Breast epithelium (tissue), 3 donors: Measurements from ENCODE around the gene HABP2. TPM values are rescaled to one million over a fixed set of nuclear protein-coding genes. Genes with fewer than 3 reads are reported as not detected.

Experiments
- total RNA-seq, 3 donors: library from RNA; depleted of rRNA; stranded (reverse); fragments of >200 nt; gene quantifications; one replicate each; pipeline ENCODE4 v1.1.0, GENCODE V29; 2016

HABP2 gene
- total RNA-seq, 3 donors from 2014 or later = 0.29 to 0.66 TPM; not detected in 1

Other genes starting within 250 kb of the HABP2 start
- gene NRAP, start 111.0 kb downstream of the HABP2 start, total RNA-seq = not detected
- 10 to 100 TPM; 19.0 to 27.2 (median 24.3) TPM for gene CASP7, start 126.9 kb downstream of the HABP2 start, total RNA-seq
- gene PLEKHS1, start 198.6 kb downstream of the HABP2 start, total RNA-seq = 10 to 100 TPM in 2 of 3 donors, not detected in 1; 23.6 to 30.0 TPM